ENCODE data around the gene KLHDC8A.
A peak's percentile ranks its signal among the peaks of the same experiment; 100 is the strongest.

KLHDC8A gene

DNA sequence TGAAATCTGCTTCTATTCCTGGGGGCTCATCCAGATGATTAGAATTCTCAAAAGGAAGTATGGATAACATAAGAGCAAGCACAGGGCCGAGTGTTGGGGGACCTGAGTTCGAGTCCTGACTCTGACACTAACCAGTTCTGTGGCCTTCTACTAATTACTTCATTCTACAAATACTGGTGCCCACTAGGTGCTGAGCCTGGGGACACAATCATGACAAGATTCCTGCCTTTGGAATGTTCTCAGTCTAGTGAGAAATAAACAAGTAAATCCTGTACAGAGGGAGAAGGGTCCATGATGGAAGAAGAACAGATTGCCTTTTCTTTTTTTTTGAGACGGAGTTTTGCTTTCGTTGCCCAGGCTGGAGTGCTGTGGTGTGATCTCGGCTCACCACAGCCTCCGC is 32.9 kb downstream of the KLHDC8A start:
- Mint-ChIP-seq H3K4me3 (no peak overlapping the region), H3K36me3 (no peaks in the 10 kb centered on the region), H3K27ac (no peak overlapping the region), H3K9me3 (ENCODE audit: low read depth) (no peaks in the 10 kb centered on the region), H3K4me1 (ENCODE audit: low read depth) (peaks cover 51% of the 10 kb centered on the region), H3K27me3 (peaks cover 3% of the 10 kb centered on the region)

DNA sequence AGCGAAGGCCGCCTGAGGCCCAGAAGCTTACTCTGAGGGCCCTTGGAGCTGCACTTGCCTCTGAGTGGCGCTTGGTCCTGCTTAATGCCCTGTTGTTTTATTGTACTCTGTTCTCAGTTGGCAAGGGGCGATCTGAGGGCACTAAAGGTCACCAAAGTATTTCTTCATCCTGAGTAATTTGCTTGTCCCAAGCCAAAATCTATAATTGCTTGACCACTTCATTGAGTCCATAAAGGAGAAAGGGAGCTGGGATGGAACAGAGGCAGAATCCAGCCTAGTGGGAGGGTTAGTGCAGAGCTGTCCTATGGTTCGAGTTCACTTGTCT is 34.8 kb downstream of the KLHDC8A start:
- no peaks in the 10 kb centered on the region for H3K9me3 Mint-ChIP-seq (ENCODE audit: low read depth)
- H3K27ac Mint-ChIP-seq, result peak overlapping the region; percentile 22
- H3K4me1 Mint-ChIP-seq (ENCODE audit: low read depth), result peaks cover 70% of the 10 kb centered on the region
- no peaks in the 10 kb centered on the region for H3K36me3 Mint-ChIP-seq
- peak overlapping the region; percentile 96 for H3K4me3 Mint-ChIP-seq
- peaks cover under 1% of the 10 kb centered on the region for H3K27me3 Mint-ChIP-seq

DNA sequence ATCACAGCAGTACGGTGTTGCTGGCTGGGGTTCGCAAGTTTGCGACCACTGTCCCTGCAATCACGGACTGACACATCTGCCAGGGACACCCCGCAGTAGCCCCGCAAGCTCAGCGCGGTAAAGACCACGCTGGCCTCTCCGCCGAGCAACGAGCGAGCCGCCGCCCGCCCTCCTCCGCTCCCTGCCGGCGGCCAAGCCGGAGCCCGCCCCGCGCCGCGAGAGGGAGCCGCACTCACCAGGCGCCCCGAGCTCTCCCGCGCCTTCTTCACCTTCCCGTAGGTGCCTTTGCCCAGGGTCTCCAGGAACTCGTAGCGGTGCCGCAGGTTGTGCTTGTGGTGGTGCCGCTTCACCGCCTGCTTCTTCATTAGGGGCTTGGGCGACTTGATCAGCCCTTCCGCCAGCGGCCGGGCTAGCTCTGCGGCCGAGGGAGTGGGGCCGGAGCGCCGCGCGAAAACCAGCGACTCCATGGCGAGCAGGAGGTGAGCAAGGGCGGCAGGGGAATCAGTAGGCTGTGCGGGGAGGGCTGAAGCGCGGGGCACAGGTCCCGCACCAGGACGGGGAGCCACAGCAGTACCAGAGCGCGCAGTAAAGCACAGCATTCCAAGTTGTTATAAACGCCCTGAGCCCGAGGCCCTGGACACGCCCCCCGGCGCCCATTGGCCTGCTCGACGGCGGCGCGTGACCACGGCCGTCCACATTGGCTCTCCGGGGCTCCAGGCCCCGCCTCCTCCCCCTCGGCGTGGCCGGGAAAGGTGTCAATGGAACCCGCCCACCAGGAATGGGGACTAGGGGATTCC is 35.4 kb downstream of the KLHDC8A start, which contains the start of gene NUAK2:
NUAK2 (minus strand) TSS at position 584 of the 797 bp plus-strand sequence; CDS start at position 467, 117 bp downstream.
- Mint-ChIP-seq H3K4me1 (ENCODE audit: low read depth) (peaks cover 75% of the 10 kb centered on the region), H3K36me3 (no peaks in the 10 kb centered on the region), H3K9me3 (ENCODE audit: low read depth) (no peaks in the 10 kb centered on the region), H3K27me3 (no peaks in the 10 kb centered on the region), H3K27ac (peak within 1 kb of the TSS; percentile 93), H3K4me3 (peak within 1 kb of the TSS; percentile 96)

DNA sequence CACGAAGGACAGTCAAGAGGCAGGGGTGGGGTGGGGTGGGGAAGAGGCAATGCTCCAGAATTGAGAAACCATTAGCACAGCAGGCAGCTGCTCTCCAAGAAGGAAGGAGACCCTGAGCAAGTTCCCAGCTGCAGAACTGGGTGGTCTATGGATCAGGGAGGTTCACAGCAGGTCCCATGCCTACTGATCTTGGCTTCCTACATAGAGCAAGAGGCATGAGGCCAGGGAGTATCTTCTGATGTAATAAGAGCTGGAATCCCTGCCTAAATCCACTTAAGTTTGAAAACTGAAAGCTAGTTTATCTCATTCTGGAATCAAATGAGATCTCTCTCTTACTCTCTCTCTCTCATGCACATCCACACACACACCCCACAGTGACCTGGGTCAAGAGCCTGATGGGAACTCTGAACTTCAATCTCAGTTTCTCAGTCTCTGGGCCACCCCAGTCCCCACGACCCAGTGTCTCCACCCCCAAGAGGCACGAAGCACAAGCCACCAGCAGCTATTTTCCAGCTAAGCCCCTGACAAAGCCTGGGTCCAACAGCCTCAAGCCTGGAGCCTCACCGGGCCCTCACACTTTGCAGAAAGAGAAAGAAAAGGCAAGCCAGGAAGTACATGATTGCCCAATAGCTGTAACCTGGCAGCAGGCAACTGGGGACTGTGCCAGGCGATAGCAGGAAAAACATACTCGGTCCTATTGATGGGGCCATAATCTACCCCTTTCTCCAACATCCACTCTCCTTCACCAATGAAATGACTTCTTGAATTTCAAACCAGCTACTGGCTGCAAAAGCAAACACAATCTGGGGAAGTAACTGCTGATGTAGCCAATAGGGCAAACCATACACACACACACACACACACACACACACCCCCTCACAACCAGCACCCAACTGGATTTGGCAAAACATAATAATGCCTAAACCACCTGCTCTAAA is 37.4 kb downstream of the KLHDC8A start:
- Mint-ChIP-seq H3K27ac (peak overlapping the region; percentile 93), H3K4me1 (ENCODE audit: low read depth) (peaks cover 82% of the 10 kb centered on the region), H3K36me3 (no peaks in the 10 kb centered on the region), H3K27me3 (no peaks in the 10 kb centered on the region), H3K4me3 (peak overlapping the region; percentile 96), H3K9me3 (ENCODE audit: low read depth) (no peaks in the 10 kb centered on the region)

DNA sequence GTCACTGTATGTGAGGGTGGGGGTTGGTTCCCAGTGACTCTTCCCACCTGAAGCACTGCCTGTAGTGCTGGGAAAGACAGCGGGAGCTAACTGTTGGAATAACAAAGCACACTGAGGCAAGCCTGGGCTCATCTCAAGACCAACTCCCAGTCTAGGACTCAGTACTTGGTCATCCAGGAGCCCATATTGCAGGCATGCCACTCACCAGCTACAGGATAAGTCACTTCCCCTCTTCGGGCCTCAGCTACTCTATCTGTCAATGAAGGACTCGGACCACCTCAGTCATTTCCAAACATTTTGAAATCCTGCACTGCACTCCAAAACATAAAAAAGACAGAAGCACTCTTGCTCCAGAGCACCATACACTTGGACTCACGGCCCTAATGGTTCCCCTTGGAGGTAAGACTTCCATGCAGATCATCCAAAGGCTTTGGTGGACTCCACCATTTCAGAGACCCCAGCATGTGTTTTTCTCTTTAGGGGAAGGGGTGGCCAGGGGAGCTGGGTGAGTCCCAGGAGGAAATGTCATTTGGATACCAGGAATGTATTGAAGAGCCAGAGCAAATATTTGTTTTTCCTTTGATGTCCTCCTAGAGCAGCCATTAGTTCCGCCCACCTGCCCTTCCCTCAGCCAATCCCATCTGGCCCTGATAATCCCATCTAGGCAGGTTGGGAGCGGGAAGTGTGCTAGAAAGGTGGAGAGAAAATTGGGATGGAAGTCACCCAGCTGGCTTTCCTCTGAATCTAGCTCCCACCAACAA is 38.3 kb downstream of the KLHDC8A start:
- Mint-ChIP-seq H3K27me3 (no peaks in the 10 kb centered on the region), H3K36me3 (no peaks in the 10 kb centered on the region), H3K4me3 (peak overlapping the region; percentile 96), H3K27ac (peak overlapping the region; percentile 92), H3K4me1 (ENCODE audit: low read depth) (peaks cover 82% of the 10 kb centered on the region), H3K9me3 (ENCODE audit: low read depth) (no peaks in the 10 kb centered on the region)

DNA sequence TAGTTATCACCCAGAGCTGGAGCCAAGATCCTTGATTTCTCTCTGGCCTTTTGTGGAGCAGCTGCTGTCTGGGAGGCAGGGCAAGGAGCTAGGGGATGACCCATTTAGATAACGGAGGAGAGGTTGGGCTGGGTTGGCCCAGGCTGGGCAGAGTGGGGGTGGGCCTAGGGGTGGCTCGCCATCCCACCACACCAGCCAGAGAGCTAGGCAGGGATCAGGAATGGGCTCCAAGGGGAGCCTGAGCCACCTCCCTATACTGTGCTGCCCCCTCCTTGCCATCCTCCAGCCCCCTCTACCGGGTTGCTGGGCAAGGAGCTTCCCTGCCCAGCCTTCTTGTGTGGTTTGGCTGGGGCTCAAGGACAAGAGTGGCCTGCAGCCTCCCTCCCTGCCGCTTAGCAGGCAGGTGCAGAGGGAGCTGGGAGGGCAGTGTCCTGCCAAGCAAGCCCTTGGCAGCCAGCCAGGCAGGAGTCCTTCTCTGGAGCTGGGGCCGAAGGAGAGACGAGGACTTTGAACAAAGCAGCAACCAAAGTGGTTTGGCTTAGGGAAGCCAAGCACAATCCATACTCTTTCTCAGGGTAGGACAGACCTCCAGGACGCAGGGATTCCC is 39.3 kb downstream of the KLHDC8A start:
- Mint-ChIP-seq H3K27ac (peak overlapping the region; percentile 92), H3K27me3 (no peaks in the 10 kb centered on the region), H3K4me1 (ENCODE audit: low read depth) (peaks cover 91% of the 10 kb centered on the region), H3K36me3 (no peaks in the 10 kb centered on the region), H3K9me3 (ENCODE audit: low read depth) (no peaks in the 10 kb centered on the region), H3K4me3 (peak overlapping the region; percentile 96)

DNA sequence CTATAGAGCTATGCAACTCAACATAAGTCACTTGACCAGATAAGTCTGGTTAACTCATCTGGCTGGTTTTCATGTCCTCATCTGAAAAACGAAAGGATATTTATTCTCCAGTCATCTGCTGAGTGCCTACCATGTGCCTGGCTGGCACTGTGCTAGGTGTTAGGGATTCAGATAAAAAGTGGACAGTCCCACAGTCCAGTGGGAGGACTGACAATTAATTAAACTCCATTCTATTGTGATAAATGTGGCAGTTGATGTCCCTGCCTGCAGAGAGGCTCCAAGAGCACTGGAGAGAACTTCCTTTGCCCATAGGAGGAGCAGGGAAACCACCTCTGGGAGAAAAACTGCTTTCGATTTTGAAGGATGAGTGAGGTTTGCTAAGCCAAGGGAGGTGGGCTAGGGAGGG is 40.6 kb downstream of the KLHDC8A start:
- Mint-ChIP-seq H3K36me3 (no peaks in the 10 kb centered on the region), H3K4me3 (peak overlapping the region; percentile 81), H3K27me3 (no peaks in the 10 kb centered on the region), H3K4me1 (ENCODE audit: low read depth) (peaks cover 96% of the 10 kb centered on the region), H3K27ac (peak overlapping the region; percentile 92), H3K9me3 (ENCODE audit: low read depth) (no peaks in the 10 kb centered on the region)

DNA sequence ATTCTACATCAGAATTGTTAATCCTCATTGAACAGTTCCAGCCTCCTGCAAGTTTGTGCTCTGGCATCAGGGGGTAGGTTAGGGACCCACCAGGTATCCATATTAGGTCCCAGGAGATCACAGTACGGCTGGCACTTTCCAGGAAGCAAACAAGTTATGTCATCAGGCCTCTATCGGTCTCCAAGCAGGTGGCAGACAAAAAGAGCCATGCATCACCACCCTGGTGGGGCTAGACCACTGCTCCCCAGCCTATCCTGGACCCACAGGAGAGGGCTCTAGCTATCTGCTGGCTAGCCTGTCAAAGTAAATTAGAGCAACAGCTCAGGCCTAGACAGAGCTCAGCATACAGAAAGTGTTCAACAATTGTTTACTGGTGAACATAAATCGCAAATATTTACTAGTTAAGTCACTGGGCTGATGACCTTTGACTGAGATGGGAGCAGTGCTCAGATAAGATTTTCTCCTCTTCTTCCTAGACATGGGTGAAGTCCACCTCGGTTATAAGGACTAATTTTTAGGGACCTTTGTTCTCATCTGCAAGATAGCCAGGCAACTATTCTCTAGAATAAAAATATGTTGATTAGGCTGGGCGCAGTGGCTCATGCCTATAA is 41.6 kb downstream of the KLHDC8A start:
- peak overlapping the region; percentile 89 for H3K4me3 Mint-ChIP-seq
- H3K27me3 Mint-ChIP-seq, result no peaks in the 10 kb centered on the region
- H3K4me1 Mint-ChIP-seq (ENCODE audit: low read depth), result peaks cover 97% of the 10 kb centered on the region

DNA sequence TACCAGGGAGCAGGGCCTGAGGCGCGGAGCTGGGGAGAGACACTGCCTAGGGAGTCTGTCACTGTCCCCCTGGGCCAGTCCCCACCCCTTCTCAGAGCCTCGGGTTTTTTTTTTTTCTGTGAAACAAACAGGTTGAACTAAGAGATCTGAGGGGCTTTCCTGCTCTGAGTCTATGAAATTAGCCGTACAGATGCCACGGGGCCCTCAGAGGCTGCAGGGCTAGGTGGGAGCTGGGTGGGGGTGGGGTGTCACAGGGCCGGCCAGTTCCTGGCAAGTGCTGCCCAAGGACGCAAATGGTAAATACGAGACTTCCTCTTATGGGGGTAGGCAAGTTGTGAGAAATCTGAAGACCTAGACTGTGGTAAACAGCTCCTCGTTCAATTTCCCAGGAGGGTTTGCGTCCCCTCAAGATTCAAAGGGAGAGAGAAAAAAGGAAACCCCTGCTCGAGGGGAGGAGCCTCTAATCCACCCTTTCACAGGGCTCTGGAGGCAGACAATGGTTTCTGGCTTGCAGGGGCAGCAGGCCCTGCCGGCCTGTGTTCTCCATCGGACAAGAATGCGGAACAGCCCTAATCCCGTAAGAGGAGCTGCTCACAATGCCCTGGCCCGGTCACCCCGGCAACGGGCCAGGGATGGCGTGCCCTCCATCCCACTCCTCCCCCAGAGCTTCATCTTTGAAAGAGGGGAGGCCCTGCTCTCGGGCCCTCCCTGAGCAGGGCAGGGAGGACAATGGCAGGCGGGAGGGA is 43.0 kb downstream of the KLHDC8A start:
- Mint-ChIP-seq H3K27ac (peak overlapping the region; percentile 98), H3K4me3 (peak overlapping the region; percentile 89), H3K9me3 (ENCODE audit: low read depth) (no peaks in the 10 kb centered on the region), H3K36me3 (peaks cover 4% of the 10 kb centered on the region), H3K27me3 (no peaks in the 10 kb centered on the region), H3K4me1 (ENCODE audit: low read depth) (peaks cover 94% of the 10 kb centered on the region)

More for the DNA sequence above, 41.6 kb downstream of the KLHDC8A start:
- Mint-ChIP-seq H3K9me3 (ENCODE audit: low read depth) (no peaks in the 10 kb centered on the region), H3K36me3 (peaks cover 4% of the 10 kb centered on the region), H3K27ac (peak overlapping the region; percentile 98)

DNA sequence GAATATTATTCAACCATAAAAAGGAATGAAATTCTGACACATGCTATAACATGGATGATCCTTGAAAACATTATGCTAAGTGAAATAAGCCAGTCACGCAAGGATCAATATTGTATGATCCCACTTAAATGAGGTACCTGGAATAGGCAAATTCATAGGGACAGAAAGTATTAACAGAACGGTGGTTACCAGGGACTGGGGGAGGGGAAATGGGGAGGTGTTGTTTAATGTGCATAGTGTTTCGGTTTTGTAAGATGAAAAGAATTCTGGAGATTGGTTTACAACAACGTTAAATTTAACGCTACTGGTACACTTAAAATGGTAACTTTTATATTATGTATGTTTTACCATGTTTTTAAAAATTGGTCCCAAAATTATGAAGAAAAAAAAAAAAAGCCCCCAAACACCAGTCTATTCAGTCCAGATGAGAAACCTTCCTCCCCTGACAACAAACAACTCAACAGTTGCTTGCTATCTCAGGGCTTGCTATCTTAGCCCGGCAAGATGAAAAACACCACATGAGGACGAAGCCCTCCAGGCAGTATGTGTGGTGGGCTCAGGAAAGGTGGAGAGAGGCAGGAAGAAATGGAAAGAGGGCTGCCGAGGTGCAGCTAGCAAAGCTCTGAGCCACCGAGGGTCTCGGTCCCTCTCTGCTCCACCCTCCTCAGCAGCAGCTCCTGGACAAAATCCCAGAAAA is 43.7 kb downstream of the KLHDC8A start:
- H3K9me3 Mint-ChIP-seq (ENCODE audit: low read depth), result no peaks in the 10 kb centered on the region
- peak overlapping the region; percentile 89 for H3K4me3 Mint-ChIP-seq
- H3K36me3 Mint-ChIP-seq, result peaks cover 5% of the 10 kb centered on the region
- peaks cover 92% of the 10 kb centered on the region for H3K4me1 Mint-ChIP-seq (ENCODE audit: low read depth)
- H3K27me3 Mint-ChIP-seq, result no peaks in the 10 kb centered on the region
- H3K27ac Mint-ChIP-seq, result peak overlapping the region; percentile 98

DNA sequence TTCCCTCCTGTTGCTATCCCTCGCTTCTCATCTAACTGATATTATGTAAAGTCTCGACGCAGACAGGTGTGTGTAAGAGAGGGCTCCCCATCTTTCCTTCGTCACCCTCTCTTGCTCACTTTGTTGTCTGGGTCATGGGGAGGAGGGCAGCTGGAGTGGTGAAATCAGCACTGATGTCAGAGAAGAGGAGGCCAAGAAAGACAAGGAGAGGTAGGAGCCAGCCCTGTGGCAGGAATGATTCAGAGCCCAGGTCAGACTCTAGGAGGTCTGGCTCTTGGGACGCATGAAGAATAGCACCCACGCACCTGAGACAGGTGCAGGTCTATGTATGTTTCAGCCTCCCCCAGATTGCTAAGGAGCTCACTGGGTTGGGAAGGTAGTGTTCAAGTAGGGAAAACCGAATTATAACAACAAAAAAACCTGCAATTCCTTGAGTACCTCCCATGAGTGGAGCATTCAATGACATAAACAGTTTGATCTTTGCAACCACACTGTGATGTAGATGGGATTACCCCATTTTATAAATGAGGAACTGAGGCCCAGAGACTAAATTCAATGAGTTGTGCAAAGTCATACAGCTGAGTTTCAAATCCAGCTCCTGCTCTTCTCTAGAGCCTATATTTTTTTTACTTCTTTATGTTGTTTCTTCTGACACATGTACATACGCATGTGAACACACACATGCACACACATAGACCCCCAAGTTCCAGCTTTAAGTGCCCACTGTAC is 45.6 kb downstream of the KLHDC8A start:
- H3K27me3 Mint-ChIP-seq, result no peaks in the 10 kb centered on the region
- H3K27ac Mint-ChIP-seq, result peak overlapping the region; percentile 98
- H3K36me3 Mint-ChIP-seq, result peaks cover 7% of the 10 kb centered on the region
- H3K4me3 Mint-ChIP-seq, result no peak overlapping the region
- H3K9me3 Mint-ChIP-seq (ENCODE audit: low read depth), result no peaks in the 10 kb centered on the region
- H3K4me1 Mint-ChIP-seq (ENCODE audit: low read depth), result peaks cover 89% of the 10 kb centered on the region

DNA sequence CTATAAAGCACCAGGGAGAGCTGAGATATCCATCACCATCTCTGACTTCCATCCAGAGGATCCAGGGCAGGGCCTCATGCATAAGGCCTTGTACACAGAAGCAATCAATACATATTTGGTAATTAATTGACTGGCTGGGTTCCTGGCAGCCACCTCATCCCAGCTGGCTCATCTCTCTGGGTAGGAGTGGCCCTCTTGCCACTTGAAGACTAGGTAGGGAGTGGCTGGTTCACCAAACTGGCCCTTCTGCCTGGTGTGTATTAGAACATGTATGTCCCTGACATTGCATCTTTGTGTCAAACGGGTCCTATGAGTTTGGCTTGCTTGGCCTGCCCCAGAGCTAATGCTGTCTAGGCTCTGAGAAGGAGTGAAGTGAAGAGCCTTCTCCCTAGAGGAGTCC is 47.0 kb downstream of the KLHDC8A start:
- Mint-ChIP-seq H3K4me1 (ENCODE audit: low read depth) (peaks cover 87% of the 10 kb centered on the region), H3K36me3 (peaks cover 11% of the 10 kb centered on the region), H3K4me3 (no peak overlapping the region), H3K27ac (peak overlapping the region; percentile 41), H3K9me3 (ENCODE audit: low read depth) (no peaks in the 10 kb centered on the region), H3K27me3 (no peaks in the 10 kb centered on the region)
